Astrocyte of the hippocampus (primary cell): ENCODE results near the gene POLR1C.
A peak's percentile ranks its signal among the peaks of the same experiment; 100 is the strongest.
"Not testable (repeated sequence)": the region's sequence is repeated elsewhere in the genome, so short reads cannot be mapped to it uniquely, and the experiment has no call there.

ENCODE experiments used
- DNase-seq: peaks from one replicate; pipeline ENCODE4 v3.0.0; 2011; ENCODE audit warnings: low read depth, low spot score

POLR1C gene

GRCh38 chr6:43493230-43493629 lies 23.7 kb upstream of the POLR1C start:
- DNase-seq = no peak

GRCh38 chr6:43493833-43494232 lies 23.1 kb upstream of the POLR1C start:
- no peak for DNase-seq

GRCh38 chr6:43494321-43494720 lies 22.6 kb upstream of the POLR1C start:
- no peak for DNase-seq

DNA sequence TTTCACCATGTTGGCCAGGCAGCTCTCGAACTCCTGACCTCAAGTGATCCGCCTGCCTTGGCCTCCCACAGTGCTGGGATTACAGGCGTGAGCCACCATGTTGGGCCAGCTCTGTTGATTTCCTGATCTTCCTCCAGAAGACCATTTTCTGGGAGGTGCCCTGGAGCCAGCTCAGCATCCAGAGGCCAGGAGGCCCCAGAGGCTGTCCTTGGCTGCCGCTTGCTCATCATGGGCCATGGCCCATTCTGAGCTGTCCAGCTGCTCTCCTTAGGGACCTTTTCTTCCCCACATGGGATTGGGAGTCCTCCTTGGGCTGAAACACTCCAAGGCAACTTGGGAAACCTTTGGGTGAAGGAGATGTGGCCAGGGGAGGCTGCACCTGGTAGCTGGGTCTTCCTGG lies 22.1 kb upstream of the POLR1C start:
- no peak for DNase-seq

- DNase-seq = no peak
Measured at GRCh38 chr6:43495409-43495941, 21.4 kb upstream of the POLR1C start.

- peak; percentile 76 for DNase-seq
Measured at GRCh38 chr6:43496370-43497128, 20.3 kb upstream of the POLR1C start.

DNA sequence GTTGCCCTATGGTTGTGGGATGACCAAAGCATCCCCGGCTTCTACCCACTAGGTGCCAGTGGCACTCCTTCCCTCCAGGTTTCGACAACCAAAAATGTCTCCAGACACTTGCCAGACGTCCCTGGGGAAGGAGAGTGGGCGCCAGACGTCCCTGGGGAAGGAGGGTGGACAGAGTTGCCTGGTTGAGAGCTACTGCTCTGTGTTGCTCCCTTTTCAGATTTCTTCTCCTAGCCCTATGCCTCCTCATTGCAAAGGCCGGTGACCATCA lies 19.8 kb upstream of the POLR1C start:
- DNase-seq = no peak

- no peak for DNase-seq
Measured at GRCh38 chr6:43497689-43498088, 19.2 kb upstream of the POLR1C start.

GRCh38 chr6:43498291-43498690 lies 18.6 kb upstream of the POLR1C start:
- DNase-seq = not testable (repeated sequence)

DNA sequence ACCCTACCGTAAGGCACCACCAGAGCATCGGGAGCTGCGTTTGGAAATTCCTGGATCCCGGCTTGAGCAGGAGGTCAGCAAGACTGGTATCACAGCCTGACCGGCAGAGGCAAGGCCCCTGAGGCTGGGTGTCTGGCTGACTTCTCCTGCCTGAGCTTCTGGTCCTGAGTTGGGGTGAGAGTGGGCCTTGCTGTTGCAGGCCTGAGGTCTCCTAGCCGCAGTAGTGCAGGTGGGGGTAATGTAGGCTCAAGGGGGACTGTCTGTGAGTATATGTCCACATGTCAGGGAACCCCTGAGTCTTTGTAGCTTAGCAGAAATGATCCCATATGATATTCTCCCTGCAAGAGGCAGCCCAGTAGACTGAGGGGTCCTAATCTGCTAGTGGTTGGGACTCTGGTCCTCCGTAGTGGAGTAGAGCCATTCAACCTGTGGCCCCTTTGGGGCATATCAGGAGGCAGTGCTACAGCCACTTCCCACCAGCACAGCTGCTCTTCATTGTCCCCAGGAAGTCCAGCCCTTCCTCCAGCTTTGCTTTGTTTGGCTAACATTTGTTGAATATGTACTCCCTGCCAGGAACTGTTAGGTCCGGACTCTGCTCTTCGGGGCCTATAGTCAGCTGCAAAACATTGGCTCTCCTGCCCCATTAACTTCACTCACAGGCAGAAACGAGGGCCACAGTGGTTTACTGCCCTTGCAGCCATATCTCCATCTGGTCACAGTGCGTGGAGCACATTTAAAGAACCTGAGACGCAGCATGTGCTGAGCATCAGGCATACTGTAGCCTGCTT lies 17.7 kb upstream of the POLR1C start:
- no peak for DNase-seq

DNA sequence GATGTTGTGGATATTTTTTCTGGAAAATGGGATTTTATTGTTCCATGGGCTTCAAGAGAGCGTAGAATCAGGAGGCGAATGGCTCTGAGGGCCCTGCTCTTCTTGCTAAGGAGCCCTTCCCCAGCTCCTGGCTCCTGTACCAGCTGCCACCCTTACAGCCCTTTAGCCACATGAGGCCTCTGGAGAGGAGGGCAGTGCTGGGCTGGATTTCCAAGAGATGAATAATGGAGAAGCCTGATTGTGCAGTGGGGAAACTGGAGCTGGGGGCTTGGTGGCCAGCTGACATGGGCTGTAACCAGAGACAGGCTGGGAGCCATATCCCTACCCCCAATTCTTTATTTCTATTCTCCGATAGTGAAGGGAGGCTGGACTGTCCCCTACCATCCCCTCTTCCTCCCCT lies 16.0 kb upstream of the POLR1C start:
- no peak for DNase-seq

- DNase-seq = no peak
Measured at GRCh38 chr6:43502666-43503065, 14.2 kb upstream of the POLR1C start.

- no peak for DNase-seq
Measured at GRCh38 chr6:43503443-43503842, 13.4 kb upstream of the POLR1C start.

- no peak for DNase-seq
Measured at GRCh38 chr6:43504756-43505593, 11.9 kb upstream of the POLR1C start.

- no peak for DNase-seq
Measured at GRCh38 chr6:43505718-43506117, 11.2 kb upstream of the POLR1C start.

DNA sequence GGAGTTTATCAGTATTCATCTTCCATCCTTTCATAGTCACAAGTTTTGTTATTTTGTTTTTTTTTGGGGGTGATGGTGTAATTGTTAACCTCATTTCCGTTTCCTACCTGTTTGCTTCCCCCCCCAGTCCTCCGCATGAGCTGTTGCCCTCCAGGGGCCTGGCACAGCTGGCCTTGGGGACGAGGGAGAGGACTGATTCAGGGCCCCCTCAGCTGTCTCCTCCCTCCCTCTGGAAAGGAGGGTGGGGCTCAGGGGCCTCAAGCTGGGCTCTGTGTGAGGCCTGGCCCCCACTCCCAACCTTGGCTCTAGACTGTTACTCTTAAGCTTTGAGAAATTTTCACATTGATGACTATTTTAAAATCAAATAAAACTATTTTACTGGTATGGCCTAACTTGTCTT lies 10.7 kb upstream of the POLR1C start:
- DNase-seq = no peak

DNA sequence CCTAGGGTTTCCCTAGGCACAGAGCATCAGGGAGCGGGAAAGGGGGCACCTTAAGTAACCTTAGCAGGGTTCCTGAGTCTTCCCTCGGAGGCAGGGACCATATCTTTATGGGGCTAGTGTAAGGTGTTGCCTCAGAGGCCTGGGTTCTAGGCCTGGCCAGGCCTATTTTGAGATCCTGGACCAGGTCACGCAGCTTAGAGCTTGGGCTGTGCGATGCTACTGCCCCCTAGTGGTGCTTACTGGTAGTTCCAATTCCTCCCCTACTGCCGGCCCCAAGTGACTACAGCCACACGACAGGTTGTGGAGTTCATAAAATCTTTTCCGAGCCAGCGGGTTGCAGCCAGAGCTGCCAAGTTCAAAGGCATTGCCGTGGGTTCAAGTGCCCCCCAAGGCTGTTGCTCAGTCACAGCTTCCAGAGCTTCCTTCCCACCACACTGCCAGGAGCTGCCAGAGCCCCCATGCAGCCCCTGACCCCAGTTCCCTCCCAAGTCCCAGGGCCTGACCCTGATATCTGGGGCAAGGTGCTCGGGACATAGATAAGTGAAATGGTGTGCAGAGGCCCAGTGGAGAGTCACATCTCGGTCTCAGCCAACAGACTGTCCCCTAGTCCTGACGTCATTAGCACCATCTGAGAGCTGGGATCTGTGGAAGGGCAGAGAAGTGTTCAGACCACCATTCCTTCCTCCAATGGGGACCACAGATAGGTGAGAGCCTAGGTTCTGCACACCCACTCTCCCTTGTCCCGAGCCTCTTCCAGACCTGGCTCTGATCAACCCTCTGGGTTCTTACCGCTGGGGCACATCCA lies 10.0 kb upstream of the POLR1C start:
- peak; percentile 92 for DNase-seq

- no peak for DNase-seq
Measured at GRCh38 chr6:43508481-43509141, 8.3 kb upstream of the POLR1C start.

DNA sequence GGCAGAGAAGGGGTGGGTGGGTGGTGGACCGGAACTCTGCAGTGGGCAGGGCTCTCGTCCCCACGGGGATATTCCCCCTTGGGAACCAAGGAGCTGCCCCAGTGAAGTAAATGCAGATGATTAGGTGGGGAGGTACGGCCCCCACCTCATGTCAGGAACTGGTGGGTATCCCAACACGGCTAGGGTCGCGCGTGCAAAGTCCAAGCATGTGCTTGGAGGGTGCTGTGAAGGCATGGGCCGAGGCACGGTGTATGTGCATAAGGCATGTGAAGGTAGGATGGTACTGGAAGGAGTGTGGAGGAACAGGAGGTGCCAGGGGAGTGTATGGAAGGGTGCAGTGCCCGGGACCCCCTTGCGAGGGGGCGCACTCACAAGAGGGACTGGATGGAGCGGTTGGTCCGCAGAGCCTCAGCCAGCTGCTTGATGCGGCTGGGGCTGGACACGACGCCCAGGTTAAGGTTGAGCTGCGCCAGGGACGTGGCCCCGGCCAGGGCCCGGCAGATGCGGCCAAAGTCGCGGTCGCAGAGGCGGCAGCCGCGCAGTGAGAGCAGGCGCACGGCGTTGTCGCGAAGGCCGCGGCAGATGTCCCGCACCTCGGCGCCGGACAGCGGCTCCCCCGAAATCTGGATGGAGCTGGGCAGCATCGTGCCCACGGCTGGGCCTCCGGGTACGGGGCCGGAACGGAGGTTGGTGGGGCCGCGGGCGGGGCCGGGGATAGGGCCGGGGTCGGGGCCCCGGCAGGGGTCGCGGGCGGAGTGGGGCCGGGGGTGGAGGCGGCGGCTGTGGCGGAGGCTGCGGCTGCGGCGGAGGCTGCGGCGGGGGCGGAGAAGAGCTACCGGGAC lies 7.5 kb upstream of the POLR1C start:
- DNase-seq = peak; percentile 32
